HCT116 (cell line): ENCODE results near the gene AATF. TPM values are rescaled to one million over a fixed set of nuclear protein-coding genes. Genes with fewer than 3 reads are reported as not detected.

ENCODE experiments used
- ATAC-seq: fragments of 200-7000 bp; cut with Tn5 transposase; 2 replicates; pipeline ENCODE4 v1.9.1; 2020; ENCODE audit warnings: mild to moderate bottlenecking, moderate library complexity
- BruUV-seq: library from RNA; stranded (reverse); fragments of 400-500 nt; replicated peaks from 2 replicates; lab custom pipeline; 2021; lab: Mats Ljungman, UMichigan
- CTCF ChIA-PET: fragments of 300-600 bp; sonication (Branson Sonifier 250); formaldehyde crosslinking; loops from one replicate; lab custom pipeline; 2021; ENCODE audit warnings: antibody characterized with exemption; lab: Charles Lee
- POLR2A ChIA-PET: fragments of 300-600, 350-600 bp; sonication (Branson Sonifier 250); formaldehyde crosslinking; loops from one replicate; lab custom pipeline; 2021; ENCODE audit warnings: antibody characterized with exemption; lab: Charles Lee
- RAD21 ChIA-PET, 2 experiments: fragments of 300-600 bp; sonication (Branson Sonifier 250); formaldehyde crosslinking; loops; one replicate each; lab custom pipeline; 2023; ENCODE audit warnings: low total read pairs in 2 of 2; ENCODE audit not compliant: uncharacterized antibody in 2 of 2, unreplicated experiment in 2 of 2, low non-redundant PET in 1 of 2; lab: Charles Lee
- DNase-seq: peaks from one replicate; pipeline ENCODE4 v3.0.0-alpha.2; 2010; ENCODE audit warnings: low read depth, low spot score
- H2AFZ ChIP-seq: fragments of 200-600 bp; shearing (Covaris generic), sonication (generic); 2 replicates; pipeline ENCODE4 v1.6.1; 2017; ENCODE audit warnings: low read depth, mixed run types, mixed read lengths, antibody characterized with exemption, low read length; ENCODE audit not compliant: poor library complexity, severe bottlenecking
- H3K27ac ChIP-seq: 2 replicates; pipeline ENCODE4 v1.5.1; 2012; ENCODE audit warnings: low read depth, low read length
- H3K27me3 ChIP-seq: fragments of 200-600 bp; sonication (generic); 2 replicates; pipeline ENCODE4 v1.6.1; 2016; ENCODE audit warnings: mixed run types, low read length, mixed read lengths; ENCODE audit not compliant: insufficient read depth
- H3K36me3 ChIP-seq, 2 experiments: fragments of 200-500 bp in 1 of 2; fragments of 200-600 bp in 1 of 2; sonication (Bioruptor generic) in 1 of 2; sonication (generic) in 1 of 2; 2 replicates each; pipeline versions ENCODE4 v1.5.1 to v1.6.1; 2014 to 2016; ENCODE audit warnings: low read length in 2 of 2, inconsistent platforms in 1 of 2, mixed read lengths in 1 of 2, mixed run types in 1 of 2; ENCODE audit not compliant: insufficient read depth in 2 of 2, control insufficient read depth in 1 of 2
- H3K4me1 ChIP-seq, 2 experiments: fragments of 200-600 bp in 1 of 2; sonication (generic) in 1 of 2; 2 replicates each; pipeline versions ENCODE4 v1.5.1 to v1.6.1; 2012 to 2017; ENCODE audit warnings: low read length in 2 of 2, inconsistent platforms in 1 of 2, mild to moderate bottlenecking in 1 of 2, mixed read lengths in 1 of 2, mixed run types in 1 of 2, moderate library complexity in 1 of 2; ENCODE audit not compliant: insufficient read depth in 2 of 2, control insufficient read depth in 1 of 2
- H3K4me2 ChIP-seq: fragments of 200-600 bp; sonication (generic); 2 replicates; pipeline ENCODE4 v1.6.1; 2017; ENCODE audit warnings: mixed run types, low read length, mixed read lengths
- H3K4me3 ChIP-seq, 2 experiments: fragments of 200-600 bp in 1 of 2; sonication (generic) in 1 of 2; replicated peaks in 1 of 2; 2 replicates each; pipeline ENCODE4 v1.5.1; 2011 to 2016; ENCODE audit warnings: low read length in 2 of 2, control low read depth in 1 of 2, low read depth in 1 of 2, mild to moderate bottlenecking in 1 of 2, mixed read lengths in 1 of 2, mixed run types in 1 of 2
- H3K79me2 ChIP-seq: fragments of 200-600 bp; sonication (generic); 2 replicates; pipeline ENCODE4 v1.6.1; 2017; ENCODE audit warnings: mild to moderate bottlenecking, mixed run types, low read length, moderate library complexity, mixed read lengths; ENCODE audit not compliant: insufficient read depth
- H3K9ac ChIP-seq: fragments of 200-600 bp; sonication (generic); 2 replicates; pipeline ENCODE4 v1.6.1; 2016; ENCODE audit warnings: low read length, mixed read lengths
- H3K9me2 ChIP-seq: fragments of 200-600 bp; sonication (generic), shearing (Covaris generic); 2 replicates; pipeline ENCODE4 v1.6.1; 2017; ENCODE audit warnings: mixed run types, mild to moderate bottlenecking, moderate library complexity; ENCODE audit not compliant: insufficient read depth
- H3K9me3 ChIP-seq, 2 experiments: fragments of 200-500 bp in 1 of 2; fragments of 200-600 bp in 1 of 2; sonication (Bioruptor generic) in 1 of 2; sonication (generic) in 1 of 2; 2 replicates each; pipeline ENCODE4 v1.6.1; 2014 to 2017; ENCODE audit warnings: low read length in 2 of 2, mixed read lengths in 2 of 2, inconsistent platforms in 1 of 2, low read depth in 1 of 2, mild to moderate bottlenecking in 1 of 2, mixed run types in 1 of 2, moderate library complexity in 1 of 2; ENCODE audit not compliant: control insufficient read depth in 1 of 2, insufficient read depth in 1 of 2
- H4K20me1 ChIP-seq: fragments of 200-600 bp; sonication (generic), shearing (Covaris generic); 2 replicates; pipeline ENCODE4 v1.6.1; 2017; ENCODE audit warnings: mixed run types, mild to moderate bottlenecking, moderate library complexity; ENCODE audit not compliant: insufficient read depth
- ATF3 ChIP-seq: IDR thresholded peaks from 2 replicates; pipeline ENCODE4 v1.6.1; 2012
- CEBPB ChIP-seq: IDR thresholded peaks from 2 replicates; pipeline ENCODE4 v1.6.1; 2012; ENCODE audit warnings: low read depth
- EGR1 ChIP-seq: IDR thresholded peaks from 2 replicates; pipeline ENCODE4 v1.6.1; 2012; ENCODE audit warnings: low read depth
- ELF1 ChIP-seq: IDR thresholded peaks from 2 replicates; pipeline ENCODE4 v1.6.1; 2012; ENCODE audit warnings: low read depth, borderline replicate concordance
- EZH2phosphoT487 ChIP-seq: fragments of 200-600 bp; IDR thresholded peaks from 2 replicates; pipeline ENCODE4 v1.6.1; 2018; ENCODE audit warnings: antibody characterized with exemption, borderline replicate concordance
- FOSL1 ChIP-seq: IDR thresholded peaks from 2 replicates; pipeline ENCODE4 v1.6.1; 2012; ENCODE audit warnings: low read depth
- JUND ChIP-seq: IDR thresholded peaks from 2 replicates; pipeline ENCODE4 v1.6.1; 2012
- POLR2A ChIP-seq: IDR thresholded peaks from 2 replicates; pipeline ENCODE4 v1.7.0; 2011; ENCODE audit warnings: borderline replicate concordance; ENCODE audit not compliant: insufficient read depth, insufficient read length; ENCODE audit errors: extremely low read depth
- POLR2AphosphoS5 ChIP-seq: IDR thresholded peaks from 2 replicates; pipeline ENCODE4 v1.6.1; 2011; ENCODE audit warnings: mild to moderate bottlenecking, low read depth, low read length, moderate library complexity
- RAD21 ChIP-seq: IDR thresholded peaks from 2 replicates; pipeline ENCODE4 v1.6.1; 2012; ENCODE audit warnings: low read depth, mild to moderate bottlenecking
- REST ChIP-seq: IDR thresholded peaks from 2 replicates; pipeline ENCODE4 v1.6.1; 2012; ENCODE audit warnings: low read depth
- SRF ChIP-seq: IDR thresholded peaks from 2 replicates; pipeline ENCODE4 v1.6.1; 2012; ENCODE audit warnings: low read depth
- TCF7L2 ChIP-seq: IDR thresholded peaks from 2 replicates; pipeline ENCODE4 v1.7.0; 2011; ENCODE audit warnings: borderline replicate concordance, inconsistent platforms; ENCODE audit not compliant: insufficient read depth, insufficient read length; ENCODE audit errors: extremely low read depth
- YY1 ChIP-seq: IDR thresholded peaks from 2 replicates; pipeline ENCODE4 v1.6.1; 2011; ENCODE audit warnings: low read length, low read depth, moderate library complexity, mild to moderate bottlenecking; ENCODE audit not compliant: insufficient replicate concordance; ENCODE audit errors: extremely low read depth
- ZFX ChIP-seq: fragments of 450-650 bp; IDR thresholded peaks from 2 replicates; pipeline ENCODE4 v1.6.1; 2017
- ZNF274 ChIP-seq: fragments of 200-500 bp; sonication (Bioruptor generic); IDR thresholded peaks from 2 replicates; pipeline ENCODE4 v1.6.1; 2014; ENCODE audit warnings: mild to moderate bottlenecking, low read depth, low read length, inconsistent platforms
- intact Hi-C: fragments of 100-400 bp; cut with micrococcal nuclease; formaldehyde crosslinking; loops from 2 replicates; pipeline ENCODE4 v1.10.0; 2022
- total RNA-seq: library from RNA; stranded (reverse); gene quantifications from one replicate; pipeline ENCODE4 v1.2.1, GENCODE V29; 2021; ENCODE audit not compliant: unreplicated experiment
- TF ChIP-seq, protein P1 (sequence below): IDR thresholded peaks from 2 replicates; pipeline ENCODE4 v1.6.1; 2012
- TF ChIP-seq, protein P2 (sequence below), 3 experiments: fragments of 200-600 bp in 1 of 3; sonication (generic) in 1 of 3; IDR thresholded peaks in 2 of 3; conservative IDR thresholded peaks in 1 of 3; 2 replicates each; pipeline ENCODE4 v1.5.1; 2012 to 2017; ENCODE audit warnings: low read depth in 2 of 3, low read length in 2 of 3, antibody characterized with exemption in 1 of 3, borderline replicate concordance in 1 of 3, control low read depth in 1 of 3, mild to moderate bottlenecking in 1 of 3, mixed read lengths in 1 of 3, mixed run types in 1 of 3, moderate library complexity in 1 of 3; ENCODE audit not compliant: insufficient read depth in 1 of 3

Gene AATF
- total RNA-seq, 1 experiment from 2014 or later, result 105 TPM

DNA sequence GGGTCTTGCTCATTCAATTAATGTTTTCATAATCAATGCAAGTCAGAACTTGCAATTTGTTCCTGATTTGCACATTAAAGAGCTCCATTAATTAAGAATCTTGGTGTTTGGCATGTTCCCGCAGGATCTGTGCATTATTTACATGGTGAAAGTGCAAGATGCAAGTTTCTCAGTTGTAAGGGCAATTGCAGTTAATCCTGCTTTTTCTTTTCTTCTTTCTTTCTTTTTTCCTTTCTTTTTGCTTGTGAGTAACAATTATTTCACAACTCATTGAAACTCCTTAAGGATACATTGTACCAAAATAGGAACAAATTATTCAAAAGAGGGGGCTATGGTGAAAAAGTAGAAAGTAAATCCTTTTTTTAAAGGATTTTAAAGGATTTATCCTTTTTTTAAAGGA lies 24.2 kb downstream of the AATF start:
- H4K20me1 ChIP-seq, result peaks cover 46% of the 10 kb centered on the region
- DNase-seq (no peak), ATAC-seq (no peak)
- H3K4me1 ChIP-seq, result no peaks in the 10 kb centered on the region
- H3K9ac ChIP-seq, result no peak overlapping the region
- H3K9me3 ChIP-seq, result no peaks in the 10 kb centered on the region
- no TSS peak for BruUV-seq
- H3K27ac ChIP-seq, result no peak overlapping the region
- H3K79me2 ChIP-seq, result peaks cover 100% of the 10 kb centered on the region
- no peaks in the 10 kb centered on the region for H3K27me3 ChIP-seq
- peaks cover 13 to 14% of the 10 kb centered on the region in 2 experiments for H3K36me3 ChIP-seq
- ChIA-PET CTCF (no interaction called here), POLR2A (no interaction called here), RAD21 (no interaction called here)
- H3K4me2 ChIP-seq, result no peak overlapping the region
- H2AFZ ChIP-seq, result no peak overlapping the region
- no peaks in the 10 kb centered on the region for H3K9me2 ChIP-seq
- TF ChIP-seq, protein P1, sequence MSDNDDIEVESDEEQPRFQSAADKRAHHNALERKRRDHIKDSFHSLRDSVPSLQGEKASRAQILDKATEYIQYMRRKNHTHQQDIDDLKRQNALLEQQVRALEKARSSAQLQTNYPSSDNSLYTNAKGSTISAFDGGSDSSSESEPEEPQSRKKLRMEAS, result no peak
- no peak for TF ChIP-seq ZNF274
- TF ChIP-seq TCF7L2, result no peak
- no peak for TF ChIP-seq REST
- TF ChIP-seq CEBPB, result no peak
- no peak for TF ChIP-seq POLR2AphosphoS5
- no peak for TF ChIP-seq JUND
- TF ChIP-seq SRF, result no peak
- TF ChIP-seq POLR2A, result no peak
- no peak for TF ChIP-seq EGR1
- no peak for TF ChIP-seq ATF3
- no peak for TF ChIP-seq RAD21
- no peak for TF ChIP-seq ELF1
- no peak for TF ChIP-seq ZFX
- TF ChIP-seq EZH2phosphoT487, result no peak
- TF ChIP-seq, protein P2, sequence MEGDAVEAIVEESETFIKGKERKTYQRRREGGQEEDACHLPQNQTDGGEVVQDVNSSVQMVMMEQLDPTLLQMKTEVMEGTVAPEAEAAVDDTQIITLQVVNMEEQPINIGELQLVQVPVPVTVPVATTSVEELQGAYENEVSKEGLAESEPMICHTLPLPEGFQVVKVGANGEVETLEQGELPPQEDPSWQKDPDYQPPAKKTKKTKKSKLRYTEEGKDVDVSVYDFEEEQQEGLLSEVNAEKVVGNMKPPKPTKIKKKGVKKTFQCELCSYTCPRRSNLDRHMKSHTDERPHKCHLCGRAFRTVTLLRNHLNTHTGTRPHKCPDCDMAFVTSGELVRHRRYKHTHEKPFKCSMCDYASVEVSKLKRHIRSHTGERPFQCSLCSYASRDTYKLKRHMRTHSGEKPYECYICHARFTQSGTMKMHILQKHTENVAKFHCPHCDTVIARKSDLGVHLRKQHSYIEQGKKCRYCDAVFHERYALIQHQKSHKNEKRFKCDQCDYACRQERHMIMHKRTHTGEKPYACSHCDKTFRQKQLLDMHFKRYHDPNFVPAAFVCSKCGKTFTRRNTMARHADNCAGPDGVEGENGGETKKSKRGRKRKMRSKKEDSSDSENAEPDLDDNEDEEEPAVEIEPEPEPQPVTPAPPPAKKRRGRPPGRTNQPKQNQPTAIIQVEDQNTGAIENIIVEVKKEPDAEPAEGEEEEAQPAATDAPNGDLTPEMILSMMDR (IDR thresholded peaks at IDR 0.05 in 2 of 3, conservative IDR thresholded peaks at IDR 0.05 in 1 of 3; ENCODE audit: borderline replicate concordance in 1 of 3, insufficient read depth in 1 of 3, low read depth in 2 of 3, low read length in 2 of 3), result no peak
- TF ChIP-seq FOSL1, result no peak
- TF ChIP-seq YY1, result no peak
- no peak overlapping the region for H3K4me3 ChIP-seq
- intact Hi-C loops, result no loop called here
